Mesendoderm (in vitro differentiated cells): ENCODE data around the gene CLIP2.

Source experiments
- DNase-seq: peaks from one replicate; pipeline ENCODE4 v3.0.0; 2013
- H2AK5ac ChIP-seq: 2 replicates; pipeline ENCODE4 v1.6.1; 2013; ENCODE audit warnings: low read length, inconsistent platforms
- H2BK120ac ChIP-seq: 2 replicates; pipeline ENCODE4 v1.6.1; 2013; ENCODE audit warnings: low read depth, mild to moderate bottlenecking, low read length, moderate library complexity, mixed read lengths
- H2BK15ac ChIP-seq: replicated peaks from 2 replicates; pipeline ENCODE4 v1.6.1; 2013; ENCODE audit warnings: low read depth, mild to moderate bottlenecking, moderate library complexity
- H2BK5ac ChIP-seq: 2 replicates; pipeline ENCODE4 v1.6.1; 2013; ENCODE audit warnings: low read length, inconsistent platforms
- H3K18ac ChIP-seq: 2 replicates; pipeline ENCODE4 v1.6.1; 2013; ENCODE audit warnings: mild to moderate bottlenecking, low read length, mixed read lengths
- H3K23ac ChIP-seq: one replicate; pipeline ENCODE4 v1.6.1; 2013; ENCODE audit warnings: low read length
- H3K27ac ChIP-seq: 2 replicates; pipeline ENCODE4 v1.5.1; 2013; ENCODE audit warnings: low read depth, mild to moderate bottlenecking, inconsistent platforms, low read length, moderate library complexity
- H3K27me3 ChIP-seq: 2 replicates; pipeline ENCODE4 v1.6.1; 2013; ENCODE audit warnings: low read length, control low read depth, mild to moderate bottlenecking, inconsistent platforms; ENCODE audit not compliant: insufficient read depth, poor library complexity
- H3K36me3 ChIP-seq: 2 replicates; pipeline ENCODE4 v1.6.1; 2013; ENCODE audit warnings: low read length, inconsistent platforms; ENCODE audit not compliant: control insufficient read depth, insufficient read depth
- H3K4ac ChIP-seq: one replicate; pipeline ENCODE4 v1.6.1; 2013; ENCODE audit warnings: low read depth, mild to moderate bottlenecking, low read length, moderate library complexity
- H3K4me1 ChIP-seq: 2 replicates; pipeline ENCODE4 v1.6.1; 2013; ENCODE audit warnings: low read depth, low read length, inconsistent platforms; ENCODE audit not compliant: control insufficient read depth
- H3K4me2 ChIP-seq: 2 replicates; pipeline ENCODE4 v1.6.1; 2013; ENCODE audit warnings: low read length
- H3K4me3 ChIP-seq: 2 replicates; pipeline ENCODE4 v1.5.1; 2013; ENCODE audit warnings: mild to moderate bottlenecking, low read length
- H3K56ac ChIP-seq: one replicate; pipeline ENCODE4 v1.6.1; 2013; ENCODE audit warnings: low read length
- H3K79me1 ChIP-seq: 2 replicates; pipeline ENCODE4 v1.6.1; 2013; ENCODE audit warnings: low read length, inconsistent platforms
- H3K79me2 ChIP-seq: 2 replicates; pipeline ENCODE4 v1.6.1; 2013; ENCODE audit warnings: mild to moderate bottlenecking, low read length; ENCODE audit not compliant: control insufficient read depth, insufficient read depth
- H3K9ac ChIP-seq: 2 replicates; pipeline ENCODE4 v1.6.1; 2013; ENCODE audit warnings: low read length, inconsistent platforms
- H4K5ac ChIP-seq: one replicate; pipeline ENCODE4 v1.6.1; 2013; ENCODE audit warnings: low read length
- H4K8ac ChIP-seq: one replicate; pipeline ENCODE4 v1.6.1; 2013; ENCODE audit warnings: low read depth, mild to moderate bottlenecking, control low read depth, low read length, moderate library complexity
- WGBS: extraction: QIAGEN DNeasy Blood & Tissue Kit; methylation state at CpG from one replicate; pipeline ENCODE4 v1.1.7; 2013; ENCODE audit warnings: low lambda C conversion rate, missing lambda C conversion rate; ENCODE audit not compliant: insufficient coverage; ENCODE audit errors: extremely low coverage; 5-methylcytosine and 5-hydroxymethylcytosine counted together

CLIP2 gene

DNA sequence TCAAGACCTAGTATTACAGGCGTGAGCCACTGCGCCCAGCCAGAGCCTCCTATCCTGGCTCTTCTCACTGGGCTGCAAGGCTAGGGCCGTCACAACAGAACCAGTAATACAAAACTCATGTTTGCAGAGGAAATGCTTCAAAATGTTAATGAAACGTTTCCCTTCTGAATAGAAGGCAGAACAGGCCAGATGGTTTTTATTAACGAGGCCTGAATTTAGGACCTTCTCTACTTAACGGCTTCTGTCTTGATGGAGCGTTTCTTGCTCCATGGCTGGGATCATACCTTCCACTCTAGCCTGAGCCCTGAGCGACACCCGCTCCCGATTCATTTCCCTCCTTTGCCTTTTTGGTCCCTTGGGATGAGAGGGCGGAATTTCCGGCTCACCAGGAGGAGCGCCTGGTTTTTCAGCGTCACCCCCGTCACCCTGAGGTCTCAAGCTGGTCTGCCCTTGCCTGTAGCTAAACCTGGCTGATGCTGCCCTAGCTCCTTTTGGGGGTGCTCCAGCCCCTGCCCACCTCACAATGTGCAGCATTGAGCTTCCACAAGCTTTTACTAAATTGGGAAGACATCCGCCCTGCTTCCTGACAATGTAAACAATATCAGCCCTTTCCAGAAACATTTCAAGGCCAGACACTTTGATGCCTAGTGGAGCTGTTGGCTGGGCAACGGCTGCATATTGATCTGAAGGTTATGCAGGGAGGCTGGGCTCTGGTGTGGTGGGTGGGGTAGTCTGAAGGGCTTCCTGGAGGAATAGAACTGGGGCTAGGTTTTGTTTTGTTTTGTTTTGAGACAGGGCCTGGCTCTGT is 5.2 kb downstream of the CLIP2 start:
- no peaks in the 10 kb centered on the region for H3K36me3 ChIP-seq
- no peak overlapping the region for H2BK120ac ChIP-seq
- H3K56ac ChIP-seq, result no peak overlapping the region
- no peak overlapping the region for H3K4ac ChIP-seq
- no peak overlapping the region for H2AK5ac ChIP-seq
- no peak overlapping the region for H3K27ac ChIP-seq
- no peak overlapping the region for H3K23ac ChIP-seq
- H3K4me3 ChIP-seq, result no peak overlapping the region
- H4K8ac ChIP-seq, result no peak overlapping the region
- H3K27me3 ChIP-seq, result no peaks in the 10 kb centered on the region
- DNase-seq, result no peak
- H3K4me1 ChIP-seq, result peaks cover 3% of the 10 kb centered on the region
- no CpG with 5 or more reads among the region's 17 CpGs for WGBS
- no peak overlapping the region for H3K9ac ChIP-seq
- no peak overlapping the region for H2BK15ac ChIP-seq
- H3K4me2 ChIP-seq, result no peak overlapping the region
- no peak overlapping the region for H3K18ac ChIP-seq
- H2BK5ac ChIP-seq, result no peak overlapping the region
- peaks cover 51% of the 10 kb centered on the region for H3K79me2 ChIP-seq
- peaks cover 23% of the 10 kb centered on the region for H3K79me1 ChIP-seq
- no peak overlapping the region for H4K5ac ChIP-seq

- Histone ChIP-seq H3K4me3 (no peak overlapping the region), H3K4me2 (no peak overlapping the region), H3K27ac (no peak overlapping the region), H3K56ac (no peak overlapping the region), H4K8ac (no peak overlapping the region), H3K36me3 (no peaks in the 10 kb centered on the region), H3K23ac (no peak overlapping the region), H3K27me3 (no peaks in the 10 kb centered on the region), H3K4ac (no peak overlapping the region), H3K4me1 (peaks cover 3% of the 10 kb centered on the region), H3K9ac (no peak overlapping the region), H2BK5ac (no peak overlapping the region), H4K5ac (no peak overlapping the region), H2BK15ac (no peak overlapping the region), H3K79me2 (peaks cover 32% of the 10 kb centered on the region), H2AK5ac (no peak overlapping the region), H3K79me1 (peaks cover 14% of the 10 kb centered on the region), H3K18ac (no peak overlapping the region), H2BK120ac (no peak overlapping the region)
- no CpG with 5 or more reads among the region's 15 CpGs for WGBS
- DNase-seq, result no peak
Measured at GRCh38 chr7:74297516-74298233, 8.5 kb downstream of the CLIP2 start.

GRCh38 chr7:74299401-74299800 is 10.2 kb downstream of the CLIP2 start:
- Histone ChIP-seq H3K4me3 (no peak overlapping the region), H3K23ac (no peak overlapping the region), H2BK15ac (no peak overlapping the region), H3K79me1 (peaks cover 16% of the 10 kb centered on the region), H3K4me1 (no peaks in the 10 kb centered on the region), H3K4ac (no peak overlapping the region), H3K79me2 (peaks cover 26% of the 10 kb centered on the region), H2AK5ac (no peak overlapping the region), H2BK120ac (no peak overlapping the region), H3K36me3 (no peaks in the 10 kb centered on the region), H3K56ac (no peak overlapping the region), H3K18ac (no peak overlapping the region), H3K4me2 (no peak overlapping the region), H4K8ac (no peak overlapping the region), H3K27me3 (no peaks in the 10 kb centered on the region), H3K9ac (no peak overlapping the region), H3K27ac (no peak overlapping the region), H4K5ac (no peak overlapping the region), H2BK5ac (no peak overlapping the region)
- no CpG with 5 or more reads among the region's 8 CpGs for WGBS
- no peak for DNase-seq

DNA sequence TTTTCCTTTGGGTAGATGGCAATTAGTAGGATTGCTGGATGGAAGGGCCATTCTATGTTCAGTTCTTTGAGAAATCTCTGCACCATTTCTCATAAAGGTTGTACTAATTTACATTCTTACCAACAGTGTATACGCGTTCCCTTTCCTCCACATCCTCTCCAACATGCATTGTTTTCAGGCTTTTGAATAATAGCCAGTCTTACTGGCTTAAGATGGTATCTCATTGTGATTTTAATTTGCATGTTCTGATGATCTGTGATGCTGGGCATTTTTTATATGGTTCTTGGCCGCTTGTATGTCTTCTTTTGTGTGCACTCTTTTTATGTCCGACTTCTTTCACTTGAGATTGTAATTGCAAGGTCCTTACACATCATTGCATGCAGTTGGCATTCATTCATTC is 11.7 kb downstream of the CLIP2 start:
- no peaks in the 10 kb centered on the region for H3K36me3 ChIP-seq
- no peak overlapping the region for H3K9ac ChIP-seq
- no peaks in the 10 kb centered on the region for H3K27me3 ChIP-seq
- no peaks in the 10 kb centered on the region for H3K4me1 ChIP-seq
- no peak overlapping the region for H3K56ac ChIP-seq
- no CpG with 5 or more reads among the region's 4 CpGs for WGBS
- H2BK120ac ChIP-seq, result no peak overlapping the region
- no peak overlapping the region for H4K8ac ChIP-seq
- H3K4ac ChIP-seq, result no peak overlapping the region
- H3K18ac ChIP-seq, result no peak overlapping the region
- H2AK5ac ChIP-seq, result no peak overlapping the region
- H2BK15ac ChIP-seq, result no peak overlapping the region
- H3K23ac ChIP-seq, result no peak overlapping the region
- peaks cover 11% of the 10 kb centered on the region for H3K79me1 ChIP-seq
- H3K4me2 ChIP-seq, result no peak overlapping the region
- H3K79me2 ChIP-seq, result peaks cover 18% of the 10 kb centered on the region
- no peak overlapping the region for H2BK5ac ChIP-seq
- H3K27ac ChIP-seq, result no peak overlapping the region
- no peak for DNase-seq
- no peak overlapping the region for H3K4me3 ChIP-seq
- no peak overlapping the region for H4K5ac ChIP-seq

GRCh38 chr7:74302745-74303221 is 13.6 kb downstream of the CLIP2 start:
- Histone ChIP-seq H3K23ac (no peak overlapping the region), H4K8ac (no peak overlapping the region), H3K18ac (no peak overlapping the region), H3K79me2 (peaks cover 13% of the 10 kb centered on the region), H4K5ac (no peak overlapping the region), H3K27me3 (no peaks in the 10 kb centered on the region), H2AK5ac (no peak overlapping the region), H2BK15ac (no peak overlapping the region), H3K27ac (no peak overlapping the region), H3K4me2 (no peak overlapping the region), H3K79me1 (peaks cover 9% of the 10 kb centered on the region), H3K36me3 (no peaks in the 10 kb centered on the region), H2BK120ac (no peak overlapping the region), H2BK5ac (no peak overlapping the region), H3K4ac (no peak overlapping the region), H3K4me1 (no peaks in the 10 kb centered on the region), H3K9ac (no peak overlapping the region), H3K56ac (no peak overlapping the region), H3K4me3 (no peak overlapping the region)
- no CpG with 5 or more reads among the region's 10 CpGs for WGBS
- DNase-seq, result no peak
